HFF-Myc (cell line): ENCODE measurements around the gene CDK8.
"Not testable (repeated sequence)": the region's sequence is repeated elsewhere in the genome, so short reads cannot be mapped to it uniquely, and the experiment has no call there.

Source experiments
- DNase-seq: peaks from one replicate; pipeline ENCODE4 v3.0.0-alpha.2; 2011; ENCODE audit warnings: low read depth; ENCODE audit errors: extremely low read depth
- H3K4me3 ChIP-seq: replicated peaks from 2 replicates; pipeline ENCODE4 v1.5.1; 2011; ENCODE audit warnings: low read depth, mild to moderate bottlenecking, control low read depth, low read length
- CTCF ChIP-seq: IDR thresholded peaks from 2 replicates; pipeline ENCODE4 v1.5.1; 2012; ENCODE audit warnings: mild to moderate bottlenecking, low read depth, low read length, control low read depth; ENCODE audit errors: missing control alignments

Gene CDK8

DNA sequence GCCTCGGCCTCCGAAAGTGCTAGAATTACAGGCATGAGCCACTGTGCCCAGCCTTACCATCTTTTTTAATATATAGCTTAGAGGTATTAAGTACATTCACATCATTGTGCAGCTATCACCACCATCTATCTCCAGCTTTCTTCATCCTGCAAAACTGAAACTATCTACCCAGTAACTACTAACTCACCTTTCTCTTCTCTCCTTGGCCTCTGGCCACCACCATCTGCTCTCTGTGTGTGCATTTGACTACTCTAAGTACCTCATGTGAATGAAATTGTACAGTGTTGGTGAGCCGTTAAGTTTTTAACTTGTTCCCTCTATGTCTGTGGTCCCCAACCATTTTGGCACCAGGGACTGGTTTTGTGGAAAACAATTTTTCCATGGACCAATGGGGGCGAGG, 56.1 kb downstream of the CDK8 start:
- H3K4me3 ChIP-seq: no peak overlapping the region
- no peak for TF ChIP-seq CTCF
- DNase-seq: no peak

- DNase-seq: no peak
- no peak overlapping the region for H3K4me3 ChIP-seq
- TF ChIP-seq CTCF: no peak
Measured at GRCh38 chr13:26310470-26310869, 56.5 kb downstream of the CDK8 start.

DNA sequence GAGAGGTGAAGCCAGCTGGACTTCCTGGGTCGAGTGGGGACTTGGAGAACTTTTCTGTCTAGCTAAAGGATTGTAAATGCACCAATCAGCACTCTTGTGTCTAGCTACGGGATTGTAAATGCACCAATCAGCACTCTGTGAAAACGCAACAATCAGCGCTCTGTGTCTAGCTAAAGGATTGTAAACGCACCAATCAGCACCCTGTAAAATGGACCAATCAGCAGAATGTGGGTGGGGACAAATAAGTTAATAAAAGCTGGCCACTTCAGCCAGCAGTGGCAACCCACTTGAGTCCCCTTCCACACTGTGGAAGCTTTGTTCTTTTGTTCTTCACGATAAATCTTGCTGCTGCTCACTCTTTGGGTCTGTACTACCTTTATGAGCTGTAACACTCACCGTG, 58.1 kb downstream of the CDK8 start:
- DNase-seq, H3K4me3 ChIP-seq: not testable (repeated sequence)

DNA sequence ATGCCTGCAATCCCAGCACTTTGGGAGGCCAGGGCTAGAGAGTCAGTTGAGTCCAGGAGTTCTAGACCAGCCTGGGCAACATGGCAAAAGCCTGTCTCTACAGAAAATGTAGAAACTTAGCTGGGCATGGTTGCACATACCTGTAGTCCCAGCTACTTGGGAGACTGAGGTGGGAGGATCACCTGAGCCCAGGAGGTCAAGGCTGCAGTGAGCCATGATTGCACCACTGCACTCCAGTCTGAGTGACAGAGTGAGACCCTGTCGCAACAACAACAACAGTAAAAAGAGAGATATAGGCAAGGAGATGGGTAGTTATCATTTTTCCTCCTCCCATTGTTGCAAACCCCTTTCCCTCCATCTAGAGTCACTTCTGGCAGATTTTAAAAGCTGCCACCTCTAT, 62.2 kb downstream of the CDK8 start:
- not testable (repeated sequence) for H3K4me3 ChIP-seq, DNase-seq

- TF ChIP-seq CTCF: no peak
Measured at GRCh38 chr13:26320766-26321165, 66.8 kb downstream of the CDK8 start.

DNA sequence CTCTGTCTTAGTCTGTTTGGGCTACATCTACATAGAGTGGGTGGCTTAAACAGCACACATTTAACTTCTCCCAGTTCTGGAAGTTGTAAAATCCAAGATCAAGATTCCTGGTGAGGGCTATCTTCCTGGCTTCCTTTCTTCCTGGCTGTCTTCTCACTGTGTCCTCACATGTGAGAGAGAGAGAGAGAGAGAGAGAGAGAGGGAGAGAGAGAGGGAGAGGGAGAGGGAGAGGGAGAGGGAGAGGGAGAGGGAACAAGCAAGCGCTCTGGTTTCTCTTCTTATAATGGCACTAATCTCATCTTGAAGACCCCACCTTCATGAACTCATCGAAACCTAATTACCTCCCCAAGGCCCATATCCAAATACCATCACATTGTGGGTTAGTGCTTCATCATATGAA, 69.2 kb downstream of the CDK8 start:
- TF ChIP-seq CTCF: no peak
- no peak for DNase-seq
- H3K4me3 ChIP-seq: no peak overlapping the region

More at GRCh38 chr13:26320766-26321165, 66.8 kb downstream of the CDK8 start:
- DNase-seq: no peak
- no peak overlapping the region for H3K4me3 ChIP-seq

DNA sequence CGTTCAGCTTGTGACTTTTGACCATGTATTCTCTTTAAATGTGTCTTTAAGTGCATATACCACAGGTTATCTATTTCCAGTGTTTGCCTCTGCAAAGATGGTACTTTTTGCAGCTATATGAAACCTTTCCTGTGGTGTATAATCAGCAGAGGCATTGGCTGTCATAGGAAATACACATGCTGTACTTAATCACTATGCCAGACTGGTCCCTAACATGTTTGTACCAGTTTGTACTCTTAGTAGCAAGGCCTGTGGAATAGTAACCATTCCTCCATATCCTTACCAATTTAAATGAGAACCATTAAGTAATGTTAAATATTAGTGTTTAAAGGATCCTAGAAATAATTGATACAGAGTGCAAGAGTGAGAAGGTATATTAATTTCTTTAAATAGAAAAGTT, 69.8 kb downstream of the CDK8 start:
- DNase-seq: no peak
- H3K4me3 ChIP-seq: no peak overlapping the region
- no peak for TF ChIP-seq CTCF

GRCh38 chr13:26324294-26324693, 70.4 kb downstream of the CDK8 start:
- no peak for TF ChIP-seq CTCF
- no peak for DNase-seq
- H3K4me3 ChIP-seq: no peak overlapping the region
